MCF 10A (cell line): Measurements from ENCODE around the gene ODR4. TPM values are rescaled to one million over a fixed set of nuclear protein-coding genes. Genes with fewer than 3 reads are reported as not detected.

Experiments
- BruUV-seq: library from RNA; stranded (reverse); fragments of 400-500 nt; replicated peaks from 2 replicates; lab custom pipeline; 2021; lab: Mats Ljungman, UMichigan
- CTCF ChIA-PET: fragments of 300-600 bp; sonication (Branson Sonifier 250); formaldehyde crosslinking; extraction: SDS; loops from one replicate; lab custom pipeline; 2021; ENCODE audit warnings: antibody characterized with exemption, inconsistent platforms; lab: Yijun Ruan, JAX
- POLR2A ChIA-PET: fragments of 300-600, 350-650 bp; sonication (Branson Sonifier 250); formaldehyde crosslinking; extraction: SDS; loops from one replicate; lab custom pipeline; 2020; ENCODE audit warnings: antibody characterized with exemption, inconsistent platforms; lab: Yijun Ruan, JAX
- DNase-seq: peaks from one replicate; pipeline ENCODE4 v3.0.0-alpha.2; 2018; ENCODE audit not compliant: unreplicated experiment
- H3K27ac Mint-ChIP-seq: one replicate; pipeline ENCODE4 v1.8.0; 2022; ENCODE audit warnings: mild to moderate bottlenecking, low read depth, mixed read lengths; ENCODE audit not compliant: unreplicated experiment
- H3K27me3 Mint-ChIP-seq: one replicate; pipeline ENCODE4 v1.8.0; 2022; ENCODE audit warnings: mixed read lengths; ENCODE audit not compliant: insufficient read depth, unreplicated experiment
- H3K36me3 Mint-ChIP-seq: one replicate; pipeline ENCODE4 v1.8.0; 2022; ENCODE audit warnings: mild to moderate bottlenecking, moderate library complexity, mixed read lengths; ENCODE audit not compliant: insufficient read depth, unreplicated experiment
- H3K4me1 Mint-ChIP-seq: one replicate; pipeline ENCODE4 v1.8.0; 2022; ENCODE audit warnings: mixed read lengths; ENCODE audit not compliant: insufficient read depth, unreplicated experiment
- H3K4me3 Mint-ChIP-seq: one replicate; pipeline ENCODE4 v1.8.0; 2022; ENCODE audit warnings: mild to moderate bottlenecking, moderate library complexity, mixed read lengths; ENCODE audit not compliant: unreplicated experiment
- H3K9me3 Mint-ChIP-seq: one replicate; pipeline ENCODE4 v1.8.0; 2022; ENCODE audit warnings: mixed read lengths; ENCODE audit not compliant: unreplicated experiment
- intact Hi-C: fragments of 100-400 bp; cut with micrococcal nuclease; formaldehyde crosslinking; loops from 2 replicates; pipeline ENCODE4 v1.14.1; 2022
- total RNA-seq: library from RNA; stranded (reverse); gene quantifications from 2 replicates; pipeline ENCODE4 v1.2.3, GENCODE V29; 2022
- TF ChIP-seq, protein P1 (sequence below): fragments of 200-600 bp; IDR thresholded peaks from one replicate; pipeline ENCODE4 v1.8.0; 2022; ENCODE audit warnings: antibody characterized with exemption, mild to moderate bottlenecking; ENCODE audit not compliant: unreplicated experiment

ODR4 gene
- total RNA-seq, 1 experiment from 2014 or later: 39.9 TPM

DNA sequence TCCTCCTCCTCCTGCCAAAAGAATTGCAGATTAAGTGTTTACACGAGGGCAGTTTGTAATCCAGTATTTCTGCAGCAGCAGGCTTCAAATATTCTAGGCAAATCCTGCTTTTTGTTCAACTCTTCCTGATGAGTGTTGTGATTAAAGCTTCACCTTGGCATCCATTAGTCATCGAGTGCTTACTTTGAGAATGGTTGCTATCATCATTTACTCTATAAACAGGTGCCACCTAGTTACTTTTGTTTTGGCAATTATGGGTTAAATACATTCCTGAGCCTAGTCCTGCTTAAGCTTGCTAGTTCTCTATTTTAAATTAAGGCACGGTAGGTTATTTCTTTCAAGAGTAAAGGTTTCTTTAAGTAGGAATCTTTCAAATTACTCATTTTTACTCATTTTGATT is 64.9 kb downstream of the ODR4 start:
- no TSS peak for BruUV-seq
- DNase-seq: peak; percentile 18
- H3K9me3 Mint-ChIP-seq: no peaks in the 10 kb centered on the region
- TF ChIP-seq, protein P1, sequence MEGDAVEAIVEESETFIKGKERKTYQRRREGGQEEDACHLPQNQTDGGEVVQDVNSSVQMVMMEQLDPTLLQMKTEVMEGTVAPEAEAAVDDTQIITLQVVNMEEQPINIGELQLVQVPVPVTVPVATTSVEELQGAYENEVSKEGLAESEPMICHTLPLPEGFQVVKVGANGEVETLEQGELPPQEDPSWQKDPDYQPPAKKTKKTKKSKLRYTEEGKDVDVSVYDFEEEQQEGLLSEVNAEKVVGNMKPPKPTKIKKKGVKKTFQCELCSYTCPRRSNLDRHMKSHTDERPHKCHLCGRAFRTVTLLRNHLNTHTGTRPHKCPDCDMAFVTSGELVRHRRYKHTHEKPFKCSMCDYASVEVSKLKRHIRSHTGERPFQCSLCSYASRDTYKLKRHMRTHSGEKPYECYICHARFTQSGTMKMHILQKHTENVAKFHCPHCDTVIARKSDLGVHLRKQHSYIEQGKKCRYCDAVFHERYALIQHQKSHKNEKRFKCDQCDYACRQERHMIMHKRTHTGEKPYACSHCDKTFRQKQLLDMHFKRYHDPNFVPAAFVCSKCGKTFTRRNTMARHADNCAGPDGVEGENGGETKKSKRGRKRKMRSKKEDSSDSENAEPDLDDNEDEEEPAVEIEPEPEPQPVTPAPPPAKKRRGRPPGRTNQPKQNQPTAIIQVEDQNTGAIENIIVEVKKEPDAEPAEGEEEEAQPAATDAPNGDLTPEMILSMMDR: no peak
- H3K4me3 Mint-ChIP-seq: no peak overlapping the region
- H3K36me3 Mint-ChIP-seq: peaks cover 10% of the 10 kb centered on the region
- H3K27ac Mint-ChIP-seq: no peak overlapping the region
- CTCF ChIA-PET: interaction anchor here (0.7 kb wide), 1 partner anchor 14 kb away, joined by 3 read pairs; no protein-coding TSS in a partner anchor
- intact Hi-C loops: no loop called here
- POLR2A ChIA-PET: interaction anchor here (0.7 to 1.2 kb wide), 3 partner anchors 13 to 389 kb away, joined by 3 read pairs; no protein-coding TSS in a partner anchor
- H3K4me1 Mint-ChIP-seq: peaks cover 15% of the 10 kb centered on the region
- no peaks in the 10 kb centered on the region for H3K27me3 Mint-ChIP-seq

DNA sequence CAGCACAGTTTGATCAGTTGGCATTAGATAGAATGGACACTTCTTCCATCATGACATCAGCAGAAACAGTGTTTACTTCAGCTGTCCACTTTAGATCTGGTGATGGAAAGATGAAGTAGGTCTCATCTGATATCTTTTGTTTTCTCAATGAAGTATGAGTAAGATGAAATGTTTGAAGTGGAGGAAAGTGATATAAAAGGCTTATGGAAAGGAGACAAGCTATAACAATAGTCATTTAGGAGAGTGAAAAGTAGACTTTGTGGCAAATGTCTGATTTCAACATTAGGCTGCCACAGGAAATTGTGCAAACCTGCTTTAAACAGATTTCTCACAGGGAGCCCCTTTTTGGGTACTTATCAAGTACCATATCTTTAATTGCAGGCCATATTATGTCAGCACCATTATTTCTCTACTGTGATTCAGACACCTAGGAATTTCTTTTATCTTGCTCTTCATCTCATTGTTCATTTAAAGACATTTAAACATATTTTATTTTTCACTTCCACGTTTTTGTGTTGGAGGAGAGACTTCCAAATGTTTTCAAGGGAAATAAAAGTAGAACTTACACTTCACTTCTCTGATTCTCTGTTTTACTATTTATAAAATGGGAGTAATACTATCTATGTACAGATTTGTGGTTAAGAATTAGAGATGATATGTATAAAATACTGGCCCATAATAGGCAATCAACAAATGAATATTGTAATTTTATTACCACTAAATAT is 67.2 kb downstream of the ODR4 start:
- intact Hi-C loops: no loop called here
- peak; percentile 24 for DNase-seq
- ChIA-PET CTCF (interaction anchor here (0.5 to 0.6 kb wide), 2 partner anchors 435 to 480 kb away, joined by 3 read pairs; no protein-coding TSS in a partner anchor), POLR2A (interaction anchor here (0.6 kb wide), 1 partner anchor 121 kb away, joined by 3 read pairs; no protein-coding TSS in a partner anchor)
- Mint-ChIP-seq H3K36me3 (peaks cover 8% of the 10 kb centered on the region), H3K27ac (peak overlapping the region; percentile 54), H3K9me3 (no peaks in the 10 kb centered on the region), H3K4me3 (no peak overlapping the region), H3K27me3 (no peaks in the 10 kb centered on the region), H3K4me1 (peaks cover 15% of the 10 kb centered on the region)
- TF ChIP-seq, protein P1: no peak
- no TSS peak for BruUV-seq

DNA sequence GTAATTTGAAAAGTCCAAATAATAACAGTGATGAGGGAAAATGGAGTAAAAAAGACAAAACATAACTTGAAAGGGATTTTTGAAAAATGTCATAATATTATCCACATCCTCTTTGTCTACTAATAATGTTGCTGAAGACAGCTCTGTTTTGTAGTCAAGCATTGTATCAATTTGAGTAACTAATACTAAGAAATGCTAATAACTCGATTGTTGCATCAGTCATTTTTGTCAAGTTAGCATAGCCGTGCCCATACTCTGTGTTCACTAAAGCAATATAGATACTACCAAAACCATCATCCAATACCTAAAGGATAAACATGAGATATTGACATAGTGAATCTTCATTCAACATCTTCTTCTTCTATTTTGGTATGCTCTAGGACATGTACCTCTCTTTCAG is 68.0 kb downstream of the ODR4 start:
- no peak overlapping the region for H3K4me3 Mint-ChIP-seq

DNA sequence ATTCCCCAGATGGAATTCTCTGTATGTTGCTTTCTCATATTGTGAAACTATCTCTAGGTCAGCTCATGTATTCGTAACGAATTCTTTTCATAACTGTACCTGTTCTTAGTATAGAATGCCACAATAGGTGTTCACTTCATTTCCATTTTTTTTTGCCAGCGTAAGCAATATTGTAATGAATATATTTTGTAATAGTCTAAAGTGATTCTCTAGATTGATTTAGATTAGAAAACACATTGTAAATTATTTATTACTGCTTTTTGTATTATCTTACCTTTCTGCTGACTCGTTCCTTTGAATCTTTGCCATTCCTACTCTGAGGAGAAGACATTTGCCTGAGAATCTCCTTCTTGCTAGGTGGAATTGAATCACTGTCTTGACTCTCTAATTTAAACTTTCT is 70.5 kb downstream of the ODR4 start:
- ChIA-PET POLR2A (interaction anchor here (1.1 kb wide), 1 partner anchor 11 kb away, joined by 4 read pairs; no protein-coding TSS in a partner anchor), CTCF (no interaction called here)
- H3K36me3 Mint-ChIP-seq: peaks cover 6% of the 10 kb centered on the region
- H3K27me3 Mint-ChIP-seq: no peaks in the 10 kb centered on the region
- no TSS peak for BruUV-seq
- no peak for DNase-seq
- H3K27ac Mint-ChIP-seq: no peak overlapping the region
- no peaks in the 10 kb centered on the region for H3K9me3 Mint-ChIP-seq
- no peak overlapping the region for H3K4me3 Mint-ChIP-seq
- intact Hi-C loops: no loop called here
- TF ChIP-seq, protein P1: no peak
- peaks cover 10% of the 10 kb centered on the region for H3K4me1 Mint-ChIP-seq

More for the DNA sequence above, 68.0 kb downstream of the ODR4 start:
- H3K4me1 Mint-ChIP-seq: peaks cover 15% of the 10 kb centered on the region
- peaks cover 6% of the 10 kb centered on the region for H3K36me3 Mint-ChIP-seq
- no peaks in the 10 kb centered on the region for H3K27me3 Mint-ChIP-seq
- ChIA-PET POLR2A (no interaction called here), CTCF (no interaction called here)
- no TSS peak for BruUV-seq
- intact Hi-C loops: no loop called here
- H3K9me3 Mint-ChIP-seq: no peaks in the 10 kb centered on the region
- TF ChIP-seq, protein P1: no peak
- H3K27ac Mint-ChIP-seq: no peak overlapping the region
- no peak for DNase-seq
